NB4 (cell line): ENCODE measurements around the gene C14orf93.
A peak's percentile ranks its signal among the peaks of the same experiment; 100 is the strongest.

ENCODE experiments used
- DNase-seq: peaks from one replicate; pipeline ENCODE4 v3.0.0; 2010; ENCODE audit warnings: low read depth
- H3K4me3 ChIP-seq: one replicate; pipeline ENCODE4 v1.5.1; 2011; ENCODE audit warnings: mild to moderate bottlenecking, low read depth, low read length, moderate library complexity
- CTCF ChIP-seq: IDR thresholded peaks from one replicate; pipeline ENCODE4 v1.5.1; 2012; ENCODE audit warnings: low read depth, low read length
- MAX ChIP-seq: IDR thresholded peaks from 2 replicates; pipeline ENCODE4 v1.6.1; 2011; ENCODE audit warnings: low read depth, low read length
- MYC ChIP-seq: IDR thresholded peaks from 2 replicates; pipeline ENCODE4 v1.6.1; 2011; ENCODE audit warnings: low read depth, low read length
- POLR2A ChIP-seq: IDR thresholded peaks from 2 replicates; pipeline ENCODE4 v1.6.1; 2011; ENCODE audit warnings: mild to moderate bottlenecking; ENCODE audit not compliant: insufficient read length; ENCODE audit errors: extremely low read depth

C14orf93 gene

GRCh38 chr14:22998329-22999012 lies 11.5 kb downstream of the C14orf93 start:
- H3K4me3 ChIP-seq: no peak overlapping the region
- no peak for DNase-seq
- TF ChIP-seq MYC: no peak
- no peak for TF ChIP-seq POLR2A
- TF ChIP-seq CTCF: no peak
- TF ChIP-seq MAX: no peak

GRCh38 chr14:22997676-22998323 lies 12.1 kb downstream of the C14orf93 start:
- TF ChIP-seq CTCF (no peak), MAX (no peak), POLR2A (no peak), MYC (no peak)

GRCh38 chr14:22996768-22997654 lies 12.9 kb downstream of the C14orf93 start:
- no peak for TF ChIP-seq MAX
- no peak for TF ChIP-seq POLR2A
- TF ChIP-seq MYC: no peak
- no peak for TF ChIP-seq CTCF
- no peak overlapping the region for H3K4me3 ChIP-seq
- no peak for DNase-seq

More at GRCh38 chr14:22997676-22998323, 12.1 kb downstream of the C14orf93 start:
- H3K4me3 ChIP-seq: no peak overlapping the region
- DNase-seq: no peak

GRCh38 chr14:22995889-22996625 lies 13.9 kb downstream of the C14orf93 start:
- DNase-seq: no peak
- no peak overlapping the region for H3K4me3 ChIP-seq
- TF ChIP-seq MYC (no peak), MAX (no peak), POLR2A (no peak), CTCF (no peak)

- peak; percentile 68 for DNase-seq
- no peak overlapping the region for H3K4me3 ChIP-seq
- TF ChIP-seq CTCF (peak; percentile 80), POLR2A (no peak)
These were observed 15.1 kb downstream of the C14orf93 start for GRCh38 chr14:22994762-22995275.
